Renal cortical epithelial cell (primary cell): ENCODE results near the gene PACRG. TPM values are rescaled to one million over a fixed set of nuclear protein-coding genes. Genes with fewer than 3 reads are reported as not detected.
A peak's percentile ranks its signal among the peaks of the same experiment; 100 is the strongest.

ENCODE experiments used
- DNase-seq: peaks from one replicate; pipeline ENCODE4 v3.0.0-alpha.2; 2011; ENCODE audit warnings: low read depth
- total RNA-seq: library from RNA; depleted of rRNA; stranded (reverse); fragments of >200 nt; gene quantifications from 2 replicates; pipeline ENCODE4 v1.2.3, GENCODE V29; 2014

PACRG gene
- total RNA-seq, 1 donor from 2014 or later: 2.5 TPM

DNA sequence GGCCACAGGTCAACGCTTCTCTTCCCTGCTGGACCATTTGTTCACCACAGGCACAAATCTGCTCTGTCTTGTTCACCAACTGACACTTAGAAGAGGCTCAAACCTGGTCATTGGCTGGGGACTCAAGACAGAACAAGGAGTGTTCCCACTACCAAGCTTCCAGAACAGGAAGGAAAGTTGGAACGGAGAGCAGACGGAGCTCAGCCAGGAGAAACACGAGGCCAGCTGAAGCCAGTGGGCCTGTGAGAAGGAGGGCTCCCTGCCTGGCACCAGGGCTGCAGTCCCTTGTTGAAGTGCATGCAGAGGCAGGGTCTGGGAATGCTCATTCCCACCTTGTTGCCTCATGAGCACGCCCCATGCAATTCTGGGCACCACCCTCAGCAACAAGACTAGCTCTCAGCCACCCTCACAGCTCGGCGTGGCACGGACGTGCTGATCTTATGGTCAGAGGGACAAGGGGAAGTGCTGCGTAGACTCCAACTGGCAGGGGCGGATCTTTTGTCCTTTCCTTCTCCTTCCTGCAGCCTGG is 450.2 kb downstream of the PACRG start:
- no peak for DNase-seq

DNA sequence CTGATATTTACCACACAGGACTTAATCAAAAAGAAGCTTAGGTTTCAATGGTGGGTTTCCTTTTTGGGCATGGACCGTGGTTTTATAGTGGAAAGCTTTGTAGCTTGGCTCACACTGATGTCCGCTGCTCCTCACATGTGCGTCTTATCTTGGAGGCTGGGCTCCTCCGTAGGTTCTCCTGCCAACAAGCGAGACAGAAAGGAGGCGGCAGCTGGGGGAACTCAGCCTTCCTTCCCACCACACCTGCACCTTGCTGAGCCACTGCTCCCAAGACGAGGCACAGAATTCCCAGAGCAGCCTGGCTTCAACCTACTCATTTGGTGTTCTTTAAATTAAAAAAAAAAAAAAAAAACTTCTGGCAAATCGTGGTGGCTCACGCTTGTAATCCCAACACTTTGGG is 451.3 kb downstream of the PACRG start:
- DNase-seq: no peak

DNA sequence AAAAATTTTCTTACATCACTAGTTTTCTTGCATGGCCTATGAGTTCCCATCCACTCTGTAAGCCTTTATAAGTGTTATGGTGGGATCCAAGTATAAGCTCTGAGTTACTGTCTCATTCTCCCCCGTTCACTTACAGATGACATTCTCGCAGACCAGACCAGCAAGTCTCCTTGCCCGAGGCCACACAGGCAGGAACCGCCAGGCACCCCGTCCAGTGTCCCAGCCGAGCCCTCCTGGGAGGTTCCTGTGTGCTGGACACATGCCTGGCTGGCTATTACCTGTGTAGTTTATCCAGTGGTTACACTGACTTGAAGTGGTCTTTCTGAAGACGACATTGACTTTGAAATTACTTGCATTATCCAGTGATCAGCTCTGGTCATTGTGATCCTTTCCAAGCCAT is 451.9 kb downstream of the PACRG start:
- no peak for DNase-seq

DNA sequence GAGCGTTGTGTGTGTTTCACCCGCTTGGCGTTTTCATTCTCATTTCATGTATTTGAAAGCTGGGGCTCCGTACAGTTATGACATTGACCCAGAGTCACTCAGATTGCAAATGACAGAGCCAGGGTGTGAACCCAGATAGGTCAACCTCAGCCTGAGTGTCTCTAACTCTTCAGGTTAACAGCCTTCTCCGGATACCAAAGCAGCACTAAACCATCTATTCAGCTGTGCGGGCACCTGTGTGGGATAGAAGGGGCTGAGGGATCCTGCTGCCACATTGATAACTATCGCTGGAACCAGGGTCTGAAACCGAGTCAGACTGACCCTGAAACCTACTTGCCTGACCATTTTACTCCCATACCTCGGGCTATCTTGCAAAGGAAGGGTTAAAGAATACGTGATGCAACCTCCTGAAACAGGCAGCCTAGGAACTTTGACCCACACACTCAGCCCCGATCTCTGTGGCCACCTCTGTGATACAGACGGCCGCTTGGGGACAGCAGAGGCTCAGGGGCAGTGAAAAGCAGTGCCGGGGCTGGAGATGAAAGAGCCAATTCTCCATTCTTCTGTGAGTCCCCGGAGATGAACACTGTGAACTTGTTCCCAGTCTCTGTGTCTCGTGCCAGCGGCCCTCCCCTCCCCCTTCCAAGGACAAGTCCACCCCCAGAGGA is 453.2 kb downstream of the PACRG start:
- DNase-seq: peak; percentile 47

DNA sequence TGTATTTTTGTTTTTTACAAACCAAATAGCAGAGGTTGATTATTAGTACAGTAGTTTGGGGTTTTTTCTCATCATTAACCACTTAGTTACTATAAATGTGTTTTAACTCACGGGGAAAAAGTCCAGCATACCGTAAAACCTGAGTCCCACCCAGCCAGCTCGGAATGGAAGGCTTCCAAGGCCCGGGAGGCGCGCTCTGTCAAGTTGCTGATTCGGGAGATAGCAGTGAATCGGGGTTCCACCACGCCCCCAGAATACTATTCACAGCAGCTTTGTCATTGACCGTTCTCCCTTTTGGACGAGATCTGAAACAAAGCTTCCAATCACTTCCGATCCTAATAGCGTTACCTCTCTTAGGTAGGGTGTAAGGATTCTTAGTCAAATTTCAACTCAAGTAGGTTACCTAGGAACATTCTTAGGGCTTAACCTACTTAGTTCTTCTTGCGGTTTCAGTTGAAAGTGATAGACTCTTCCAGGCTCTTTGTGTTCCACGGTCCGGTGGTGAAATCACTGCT is 453.9 kb downstream of the PACRG start:
- no peak for DNase-seq

DNA sequence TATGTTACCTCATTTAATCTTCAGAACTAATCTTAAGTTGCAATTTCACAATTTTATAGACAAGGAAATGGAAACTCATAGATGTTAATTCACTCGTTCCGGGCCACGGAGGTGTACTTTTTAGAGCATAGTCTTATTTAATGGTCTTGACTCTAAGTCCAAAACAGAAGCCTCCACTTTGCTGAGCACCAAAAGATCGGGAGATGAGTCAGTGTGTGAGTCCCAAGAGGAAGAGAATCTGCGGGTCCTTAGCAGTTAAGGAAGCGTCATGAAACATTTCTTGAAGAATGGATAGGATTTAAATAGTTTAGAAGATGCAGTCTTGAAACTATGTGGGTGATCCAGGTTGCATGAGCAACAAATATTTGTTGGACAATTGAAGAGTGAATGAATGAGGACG is 454.9 kb downstream of the PACRG start:
- DNase-seq: no peak

DNA sequence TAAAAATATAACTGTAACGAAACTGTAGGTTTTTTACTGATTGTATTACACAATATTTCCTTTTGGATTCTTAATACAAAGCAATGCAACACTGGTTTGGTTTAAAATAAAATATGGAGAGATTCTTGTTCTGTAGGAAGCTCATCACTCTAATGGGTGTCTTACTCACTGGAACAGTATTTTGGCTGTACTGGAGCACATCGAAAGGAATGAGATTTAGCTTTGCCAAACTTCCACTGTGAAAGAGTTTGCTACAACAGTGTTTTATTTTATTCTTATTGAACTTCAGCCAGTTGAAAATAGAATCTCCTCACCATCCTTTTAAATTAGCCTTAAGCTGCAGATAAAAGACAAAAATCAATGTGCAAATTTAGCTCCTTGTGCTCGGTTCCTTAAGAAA is 456.0 kb downstream of the PACRG start:
- DNase-seq: no peak

DNA sequence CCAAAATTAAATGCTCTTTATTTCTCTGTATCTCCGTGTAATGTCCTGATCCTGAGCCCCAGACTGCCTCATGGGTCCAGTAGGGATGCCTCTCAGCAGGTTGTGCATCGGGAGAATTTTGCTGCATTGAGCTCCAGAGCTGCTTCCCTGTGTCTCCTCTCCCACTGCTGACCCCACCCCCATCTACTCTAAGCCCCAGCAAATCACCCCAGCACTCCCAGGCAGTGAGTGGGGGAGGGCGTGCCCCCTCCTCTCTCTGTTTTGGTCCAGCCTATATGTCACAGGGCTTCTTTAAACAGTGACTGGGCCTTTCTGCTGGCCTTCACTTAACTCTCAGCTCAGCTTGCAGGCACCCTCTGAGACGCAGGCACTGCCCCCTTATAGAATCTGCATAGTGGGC is 458.0 kb downstream of the PACRG start:
- no peak for DNase-seq

DNA sequence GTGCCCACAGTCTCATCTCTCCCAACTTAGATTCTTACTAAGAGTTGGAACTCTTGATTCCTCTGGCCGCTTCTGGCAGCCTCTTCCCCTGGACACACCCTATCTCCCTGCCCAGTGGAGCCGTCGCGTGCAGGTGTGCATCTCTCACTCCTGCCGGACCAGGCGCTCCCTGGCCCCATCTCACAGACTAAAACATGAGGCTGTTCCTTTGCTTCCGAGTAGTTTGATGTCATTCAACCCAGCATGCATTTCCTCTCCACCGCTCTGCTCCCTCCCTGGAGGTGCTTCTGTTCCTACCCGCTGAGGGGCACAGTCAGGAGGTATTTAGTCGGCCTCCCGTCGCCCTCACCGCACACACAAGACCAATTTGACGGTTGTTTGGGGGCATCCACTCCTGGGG is 458.8 kb downstream of the PACRG start:
- DNase-seq: no peak

DNA sequence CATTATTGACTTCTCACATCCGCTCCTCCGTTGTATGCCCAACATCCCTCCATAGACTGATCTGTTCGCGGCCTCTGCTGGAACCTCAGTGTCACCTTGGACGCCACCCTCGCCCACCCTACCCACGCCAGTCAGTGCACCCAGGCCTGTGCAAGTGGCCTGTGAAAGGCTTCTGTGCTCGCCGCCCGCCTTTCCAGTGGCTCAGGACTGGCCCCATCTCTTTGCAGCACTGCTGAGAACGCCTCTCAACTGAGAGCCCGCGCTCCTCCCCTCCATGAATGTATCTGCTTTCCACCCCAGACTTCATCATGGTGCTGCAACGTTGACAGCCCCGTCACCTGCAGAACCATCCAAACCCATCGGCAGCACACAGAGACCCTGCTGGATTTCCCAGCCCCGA is 459.4 kb downstream of the PACRG start:
- no peak for DNase-seq

DNA sequence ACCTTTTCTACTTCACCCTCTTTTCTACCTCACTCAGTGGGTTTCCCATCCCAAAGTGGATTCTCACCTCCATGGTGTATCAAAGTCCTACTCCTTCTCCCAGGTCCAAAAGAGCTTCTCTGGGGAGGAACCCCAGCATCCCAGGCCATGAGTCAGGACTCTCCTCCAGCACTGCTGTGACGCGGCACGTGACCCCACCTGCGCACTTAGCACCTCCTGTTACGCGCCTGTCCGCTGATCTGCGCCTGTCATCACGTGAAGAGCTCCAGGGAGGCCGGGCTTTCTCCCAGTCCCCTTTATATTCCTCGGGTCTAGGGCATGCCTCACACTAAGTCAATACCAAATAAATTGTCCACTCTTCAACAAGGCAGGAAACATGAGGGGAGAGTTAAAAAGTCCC is 459.8 kb downstream of the PACRG start:
- no peak for DNase-seq

DNA sequence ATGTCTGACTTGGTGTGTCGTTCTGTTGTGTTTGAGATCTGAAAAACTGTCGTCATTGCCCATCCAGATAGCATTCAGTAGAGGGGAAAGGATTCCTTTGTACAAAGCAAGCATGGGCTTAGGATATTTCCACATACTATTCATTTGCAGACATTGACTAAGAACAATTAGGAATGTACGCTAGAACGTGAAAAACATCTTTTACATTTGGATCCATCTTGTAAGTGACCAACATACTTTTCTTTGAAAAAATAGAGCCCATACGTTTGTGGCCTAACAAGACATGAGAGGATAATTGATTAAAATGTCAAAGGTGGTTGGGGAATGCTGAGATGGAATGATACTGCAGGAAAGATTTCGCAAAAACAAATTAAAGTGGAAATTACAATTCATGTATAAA is 461.0 kb downstream of the PACRG start:
- DNase-seq: no peak

DNA sequence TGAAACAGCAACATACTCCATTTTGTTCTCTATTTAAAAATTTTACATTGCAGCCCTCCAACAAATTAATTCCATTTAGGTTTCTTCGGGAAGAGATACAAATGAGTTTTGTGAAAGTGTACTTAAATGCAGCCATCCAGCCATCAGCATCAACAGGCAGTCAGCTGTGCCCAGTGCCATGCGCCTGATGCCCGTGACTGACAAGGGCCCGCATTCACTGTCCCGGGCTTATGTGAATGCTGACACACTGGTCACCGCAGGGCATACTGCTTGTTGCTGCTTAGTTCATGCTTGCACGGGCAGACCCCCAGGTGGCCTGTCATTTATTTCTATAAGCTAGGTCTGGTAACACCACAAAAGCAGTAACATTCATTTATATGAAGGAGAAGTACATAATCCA is 461.8 kb downstream of the PACRG start:
- no peak for DNase-seq

DNA sequence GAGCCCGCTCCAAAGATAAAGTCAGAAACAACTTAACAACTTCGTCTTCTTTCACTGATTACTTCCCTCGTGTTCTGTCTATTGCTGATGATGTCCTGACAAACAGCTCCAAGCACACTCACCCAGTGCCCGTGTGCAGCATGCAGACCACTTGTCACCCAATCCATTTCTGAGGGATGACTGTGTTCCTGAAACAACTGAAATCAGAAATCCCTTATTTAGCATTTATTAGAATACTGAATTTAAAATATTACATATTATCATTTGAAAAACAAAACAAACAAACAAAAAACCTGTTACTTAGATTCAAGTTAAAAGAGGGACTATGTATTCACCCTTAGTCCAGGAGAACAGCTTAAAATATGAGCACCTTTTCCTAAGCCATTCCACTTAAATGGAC is 463.0 kb downstream of the PACRG start:
- DNase-seq: no peak

DNA sequence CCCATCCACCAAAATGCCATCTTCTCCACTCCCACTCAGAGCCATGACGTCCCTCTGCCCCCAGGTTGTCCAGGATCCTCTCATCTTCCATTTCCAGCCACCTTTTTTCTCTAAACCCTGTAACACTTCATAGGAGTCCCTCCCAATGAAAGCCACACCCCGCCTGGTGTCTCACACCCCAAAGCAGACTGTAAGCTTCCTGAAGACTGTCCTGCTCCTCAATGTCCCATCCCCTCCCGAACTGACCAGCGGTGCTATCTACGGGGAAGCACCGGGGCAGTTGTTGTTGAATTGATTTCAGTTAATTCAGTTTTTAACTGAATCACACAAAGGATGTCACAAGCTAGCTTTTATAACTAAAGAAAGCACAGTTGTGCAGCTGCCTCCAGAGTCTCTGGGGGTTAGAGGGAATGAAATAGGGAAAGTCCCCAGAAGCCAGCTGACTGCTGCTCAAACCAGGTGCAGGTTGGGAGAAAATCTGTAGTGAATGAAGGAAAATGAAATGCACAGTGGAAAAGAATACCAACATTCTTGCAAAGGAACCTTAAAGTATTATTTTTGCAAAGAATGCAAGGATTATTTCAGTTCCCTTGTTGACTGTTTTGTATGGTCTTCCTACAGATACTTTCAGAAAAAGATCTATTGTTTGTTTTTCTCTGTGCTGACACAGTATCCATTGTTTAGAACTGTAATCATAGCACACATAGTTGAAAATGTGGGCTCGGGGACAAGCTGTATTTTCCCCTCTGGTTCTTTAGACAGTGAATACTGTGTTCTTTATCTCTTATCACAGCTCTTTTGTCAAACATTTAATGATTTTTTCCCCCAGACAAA is 464.1 kb downstream of the PACRG start:
- no peak for DNase-seq

DNA sequence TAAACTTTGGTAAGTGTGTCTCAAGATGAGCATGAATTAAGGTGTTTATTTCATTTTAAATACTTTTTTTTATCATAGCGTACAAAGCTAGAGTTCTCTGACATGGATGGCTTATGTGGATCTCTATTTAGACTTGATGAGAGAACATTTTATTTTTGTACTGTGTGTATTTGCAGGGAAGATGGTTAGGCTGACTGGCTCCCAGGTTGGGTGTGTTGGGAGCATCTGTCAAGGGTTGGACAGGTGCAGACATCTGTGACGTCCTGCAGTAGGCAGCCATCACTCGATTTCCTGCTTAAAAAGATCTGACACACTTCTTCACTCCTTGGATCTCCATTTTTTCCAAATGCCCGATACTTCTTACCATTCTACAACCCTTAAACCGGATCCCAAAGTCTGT is 464.8 kb downstream of the PACRG start:
- no peak for DNase-seq

DNA sequence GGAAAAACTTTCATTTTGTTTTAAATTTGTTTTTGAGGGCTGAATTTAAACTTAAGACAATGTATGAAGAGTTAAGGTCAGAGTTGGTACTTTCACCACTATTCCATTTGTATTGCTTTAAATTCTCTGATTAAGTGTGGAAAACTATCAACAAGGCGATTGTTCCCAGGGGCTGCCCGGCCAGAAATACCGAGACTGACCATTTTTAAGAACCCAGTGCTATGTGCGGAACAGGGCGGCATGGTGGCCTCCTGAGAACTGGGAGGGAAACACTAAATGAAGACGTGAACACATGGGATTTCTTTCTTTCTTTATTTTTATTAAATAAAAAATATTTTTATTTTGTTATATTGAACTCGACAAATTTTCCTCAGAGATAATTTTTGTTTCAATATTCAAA is 465.6 kb downstream of the PACRG start:
- DNase-seq: no peak

DNA sequence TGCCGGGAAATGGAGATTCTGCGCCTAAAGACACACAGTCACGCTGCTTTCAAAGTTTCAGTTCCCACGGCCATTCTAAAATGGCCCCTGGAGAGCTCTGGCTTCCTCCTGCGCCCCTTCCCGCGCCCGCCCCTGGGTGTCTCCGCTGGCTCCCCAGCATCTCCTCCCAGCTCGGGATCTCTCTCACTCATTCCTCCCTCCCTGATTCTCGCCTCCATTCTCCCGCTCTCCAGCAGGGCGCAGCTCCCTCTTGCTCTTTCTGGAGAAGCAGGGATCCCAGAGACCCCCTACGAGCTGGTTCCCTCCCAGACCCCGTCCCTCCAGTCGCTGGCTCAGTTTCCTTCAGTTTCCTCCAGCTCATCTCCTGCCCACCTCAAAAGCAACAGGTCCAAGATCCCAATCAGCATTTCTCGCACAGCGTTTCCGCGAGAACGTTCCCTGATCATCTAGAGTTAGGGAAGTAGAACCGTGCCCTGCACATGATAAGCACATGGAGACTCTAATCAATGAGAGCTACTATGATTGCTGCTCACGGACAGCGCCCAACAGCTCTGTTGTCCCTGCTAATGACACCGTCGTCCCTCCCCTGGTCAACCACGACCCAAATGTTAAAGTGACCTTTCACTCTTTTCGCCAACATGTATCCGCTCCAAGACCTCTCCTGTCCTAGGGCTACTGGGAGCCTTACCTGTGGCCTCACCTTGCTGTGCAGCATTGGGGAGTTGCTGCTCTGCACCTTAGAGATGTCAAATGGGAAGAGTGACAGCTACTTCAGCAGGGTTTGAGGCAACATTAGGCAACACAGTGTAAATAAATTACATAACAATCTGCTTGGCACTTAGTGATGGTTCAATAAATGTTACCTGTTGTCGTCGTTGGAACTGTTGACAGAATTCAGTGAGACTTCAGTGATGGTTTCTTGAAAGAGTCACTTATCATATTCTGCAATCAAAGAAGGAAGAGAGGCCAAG is 468.2 kb downstream of the PACRG start:
- DNase-seq: no peak

DNA sequence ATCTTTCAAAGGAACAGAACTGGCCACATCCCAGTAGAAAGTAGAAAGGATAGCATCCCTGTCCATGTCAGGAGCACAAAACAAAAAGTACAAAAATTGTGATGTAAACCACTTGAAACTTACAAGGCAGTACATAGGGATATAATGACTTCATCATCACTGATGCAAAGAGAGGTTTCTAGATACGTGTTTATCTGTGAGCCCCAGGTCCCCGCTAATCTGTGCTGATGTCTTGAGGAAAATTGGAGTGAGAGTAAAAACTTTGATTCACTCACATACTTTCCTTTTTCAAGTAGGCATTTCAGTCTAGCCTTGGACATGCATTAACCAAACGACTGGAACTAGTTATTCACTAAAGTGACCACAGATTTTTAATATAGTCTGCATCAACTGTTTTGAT is 470.1 kb downstream of the PACRG start:
- no peak for DNase-seq

DNA sequence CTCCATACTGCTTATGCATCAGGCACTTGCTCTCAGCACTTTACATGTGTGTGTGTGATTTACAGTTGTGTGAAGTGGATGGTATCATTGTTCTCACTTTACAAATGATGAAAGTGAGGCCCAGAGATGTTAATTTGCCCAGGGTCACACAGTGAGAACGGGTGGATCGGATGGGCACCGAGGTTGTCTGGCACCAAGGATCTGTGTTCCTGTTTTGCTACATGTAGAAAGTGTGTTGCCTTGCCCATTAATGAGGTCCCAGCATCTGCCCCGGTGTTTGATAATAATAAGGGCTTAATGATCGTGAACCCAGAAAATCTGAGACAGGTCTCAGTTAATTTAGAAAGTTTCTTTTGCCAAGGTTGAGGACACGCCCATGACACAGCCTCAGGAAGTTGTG is 470.6 kb downstream of the PACRG start:
- DNase-seq: no peak

DNA sequence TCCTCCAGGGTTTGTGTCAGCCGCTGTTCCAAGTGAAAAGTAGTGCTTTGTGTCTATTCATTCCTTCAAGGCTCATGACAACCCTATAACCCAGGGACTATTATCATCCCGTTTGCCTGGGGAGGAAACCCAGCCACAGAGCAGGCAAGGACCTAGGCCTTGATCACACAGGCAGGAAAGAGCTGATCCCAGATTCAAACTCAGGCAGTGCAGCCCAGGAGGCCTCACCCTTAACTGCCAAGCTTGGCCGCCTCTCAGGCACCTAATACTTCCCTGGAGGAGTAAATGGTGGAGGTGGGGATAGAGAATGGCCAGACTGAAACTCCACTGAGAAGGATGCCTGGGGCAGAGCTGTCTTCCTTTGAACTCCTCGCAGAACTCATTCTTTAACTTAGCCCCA is 471.6 kb downstream of the PACRG start:
- DNase-seq: peak; percentile 2

DNA sequence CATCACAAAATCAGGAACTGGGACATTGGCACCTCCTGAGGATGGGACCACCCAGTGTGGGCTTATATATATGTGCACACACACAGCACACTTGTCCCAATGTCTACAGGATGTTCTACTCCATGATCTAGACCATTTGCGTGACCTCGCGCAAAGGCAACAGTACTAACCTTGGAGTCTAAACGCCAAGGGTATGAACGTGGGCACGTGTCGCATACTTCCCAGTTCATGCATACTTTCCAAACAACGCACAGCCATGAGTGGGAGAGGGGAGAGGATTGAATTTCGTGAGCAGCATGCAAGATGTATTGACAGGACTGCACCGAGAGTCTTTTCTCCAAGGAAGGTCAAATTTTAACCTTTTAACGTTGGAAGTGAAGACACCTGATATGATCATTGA is 472.5 kb downstream of the PACRG start:
- no peak for DNase-seq
